Suprapubic skin (tissue), 4 donors: ENCODE results near the gene ILDR2. TPM values are rescaled to one million over a fixed set of nuclear protein-coding genes. Genes with fewer than 3 reads are reported as not detected.

Experiments
- DNase-seq, 2 donors: peaks; one replicate each; pipeline ENCODE4 v3.0.0-alpha.2; 2019; ENCODE audit warnings: low spot score in 2 of 2
- H3K27ac ChIP-seq: fragments of 200-600 bp; sonication (generic); one replicate; pipeline ENCODE4 v1.5.1; 2019
- H3K27me3 ChIP-seq: fragments of 200-600 bp; sonication (generic); one replicate; pipeline ENCODE4 v1.5.1; 2019
- H3K36me3 ChIP-seq: fragments of 200-600 bp; sonication (generic); one replicate; pipeline ENCODE4 v1.5.1; 2019
- H3K4me1 ChIP-seq: fragments of 200-600 bp; sonication (generic); one replicate; pipeline ENCODE4 v1.5.1; 2019
- H3K4me3 ChIP-seq: fragments of 200-600 bp; sonication (generic); one replicate; pipeline ENCODE4 v1.5.1; 2019; ENCODE audit warnings: mild to moderate bottlenecking
- H3K9me3 ChIP-seq: fragments of 200-600 bp; sonication (generic); one replicate; pipeline ENCODE4 v1.5.1; 2019
- EP300 ChIP-seq: sonication (generic); formaldehyde crosslinking; IDR thresholded peaks from one replicate; pipeline ENCODE4 v1.6.1; 2017; ENCODE audit warnings: antibody characterized with exemption
- POLR2A ChIP-seq, 2 donors: fragments of 450-650 bp; IDR thresholded peaks; one replicate each; pipeline ENCODE4 v1.6.1; 2017; ENCODE audit warnings: antibody characterized with exemption in 2 of 2, mild to moderate bottlenecking in 2 of 2, moderate library complexity in 2 of 2
- POLR2AphosphoS5 ChIP-seq, 3 donors: sonication (generic); formaldehyde crosslinking; IDR thresholded peaks; one replicate each; pipeline ENCODE4 v1.6.1; 2017; ENCODE audit warnings: antibody characterized with exemption in 3 of 3
- WGBS: methylation state at CpG from one replicate; pipeline ENCODE4 v1.1.5; 2018; 5-methylcytosine and 5-hydroxymethylcytosine counted together
- total RNA-seq, 4 donors: library from RNA; depleted of rRNA; stranded (reverse); fragments of >200 nt; gene quantifications; one replicate each; pipeline ENCODE4 v1.1.0, GENCODE V29; 2016
- TF ChIP-seq, protein P1 (sequence below), 2 donors: fragments of 200-600 bp in 1 of 2; fragments of 450-650 bp in 1 of 2; sonication (generic) in 1 of 2; IDR thresholded peaks; one replicate each; pipeline ENCODE4 v1.5.1; 2016 to 2019; ENCODE audit warnings: antibody characterized with exemption in 2 of 2, mild to moderate bottlenecking in 1 of 2, moderate library complexity in 1 of 2

ILDR2 gene
- total RNA-seq, 4 donors from 2014 or later, result 0.47 to 0.70 (median 0.48) TPM; not detected in 1

DNA sequence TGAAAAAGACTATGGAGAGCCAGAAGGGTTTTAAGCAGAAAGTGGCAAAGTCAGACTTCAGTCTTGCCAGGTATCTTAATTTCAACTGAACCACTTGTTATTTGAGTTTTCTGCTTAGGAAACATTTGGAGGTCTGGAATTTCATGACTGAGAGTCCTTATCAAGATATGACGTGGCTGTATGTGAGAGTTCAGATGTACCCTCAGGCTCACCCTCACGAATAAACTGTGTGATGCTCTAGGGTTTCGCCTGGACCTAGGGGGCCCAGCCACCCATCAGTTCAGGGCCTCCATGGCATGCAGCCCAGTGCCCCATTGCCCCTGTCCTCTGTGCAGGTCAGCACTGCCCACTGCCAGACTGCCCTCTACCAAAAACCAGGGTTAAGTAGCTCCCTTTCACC lies 68.7 kb downstream of the ILDR2 start:
- 66% methylated on average over 3 of the region's 3 CpGs for WGBS
- TF ChIP-seq POLR2AphosphoS5 (IDR thresholded peaks at IDR 0.05) (no peak), POLR2A (IDR thresholded peaks at IDR 0.05) (no peak), EP300 (no peak)
- TF ChIP-seq, protein P1, sequence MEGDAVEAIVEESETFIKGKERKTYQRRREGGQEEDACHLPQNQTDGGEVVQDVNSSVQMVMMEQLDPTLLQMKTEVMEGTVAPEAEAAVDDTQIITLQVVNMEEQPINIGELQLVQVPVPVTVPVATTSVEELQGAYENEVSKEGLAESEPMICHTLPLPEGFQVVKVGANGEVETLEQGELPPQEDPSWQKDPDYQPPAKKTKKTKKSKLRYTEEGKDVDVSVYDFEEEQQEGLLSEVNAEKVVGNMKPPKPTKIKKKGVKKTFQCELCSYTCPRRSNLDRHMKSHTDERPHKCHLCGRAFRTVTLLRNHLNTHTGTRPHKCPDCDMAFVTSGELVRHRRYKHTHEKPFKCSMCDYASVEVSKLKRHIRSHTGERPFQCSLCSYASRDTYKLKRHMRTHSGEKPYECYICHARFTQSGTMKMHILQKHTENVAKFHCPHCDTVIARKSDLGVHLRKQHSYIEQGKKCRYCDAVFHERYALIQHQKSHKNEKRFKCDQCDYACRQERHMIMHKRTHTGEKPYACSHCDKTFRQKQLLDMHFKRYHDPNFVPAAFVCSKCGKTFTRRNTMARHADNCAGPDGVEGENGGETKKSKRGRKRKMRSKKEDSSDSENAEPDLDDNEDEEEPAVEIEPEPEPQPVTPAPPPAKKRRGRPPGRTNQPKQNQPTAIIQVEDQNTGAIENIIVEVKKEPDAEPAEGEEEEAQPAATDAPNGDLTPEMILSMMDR (IDR thresholded peaks at IDR 0.05), result no peak
- Histone ChIP-seq H3K4me1 (no peaks in the 10 kb centered on the region), H3K27ac (no peak overlapping the region), H3K36me3 (no peaks in the 10 kb centered on the region), H3K27me3 (no peaks in the 10 kb centered on the region), H3K4me3 (no peak overlapping the region), H3K9me3 (no peaks in the 10 kb centered on the region)
- no peak for DNase-seq

DNA sequence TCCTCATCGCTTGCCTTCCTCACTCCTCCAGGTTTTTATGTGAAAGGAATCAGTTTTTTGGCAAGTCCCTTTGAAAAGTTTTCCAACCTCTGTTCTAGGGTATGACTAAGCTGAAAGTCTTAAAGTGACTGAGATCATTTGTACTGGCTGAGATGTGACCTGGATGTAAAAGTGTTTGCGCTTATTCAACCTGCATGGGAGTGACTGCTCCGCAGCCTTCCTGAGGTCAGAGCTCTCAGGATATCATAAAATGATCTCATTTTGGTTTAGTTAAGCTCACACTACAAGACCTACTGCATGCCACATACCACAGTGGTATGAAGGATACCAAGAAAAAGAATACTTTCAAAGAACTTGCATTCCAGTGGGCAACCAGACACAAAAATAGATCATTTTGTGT lies 69.4 kb downstream of the ILDR2 start:
- Histone ChIP-seq H3K4me3 (no peak overlapping the region), H3K9me3 (no peaks in the 10 kb centered on the region), H3K27ac (no peak overlapping the region), H3K4me1 (no peaks in the 10 kb centered on the region), H3K27me3 (no peaks in the 10 kb centered on the region), H3K36me3 (no peaks in the 10 kb centered on the region)
- TF ChIP-seq EP300 (no peak), POLR2A (IDR thresholded peaks at IDR 0.05) (no peak), POLR2AphosphoS5 (IDR thresholded peaks at IDR 0.05) (no peak)
- TF ChIP-seq, protein P1 (IDR thresholded peaks at IDR 0.05), result no peak
- 53% methylated on average over 3 of the region's 3 CpGs for WGBS
- DNase-seq, result no peak

DNA sequence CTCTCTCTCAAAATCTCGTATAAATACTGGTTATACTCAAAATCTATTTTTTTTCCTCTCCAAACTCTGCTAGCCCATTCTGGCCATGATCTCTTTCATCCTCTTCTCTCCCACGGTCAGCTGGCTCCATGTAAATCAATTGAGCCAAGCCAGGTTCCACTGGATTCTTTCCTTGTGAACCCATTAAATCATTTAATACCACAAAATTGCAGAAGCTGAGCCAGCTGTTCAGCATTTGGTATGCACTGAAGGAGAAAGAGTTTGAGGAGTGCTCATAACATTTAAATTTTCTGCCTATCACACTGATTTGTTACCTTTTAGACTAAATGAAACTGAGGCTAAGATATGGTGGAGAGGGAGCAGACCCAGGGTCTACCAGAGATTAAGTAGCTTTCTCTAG lies 70.2 kb downstream of the ILDR2 start:
- no peak for DNase-seq
- Histone ChIP-seq H3K27ac (no peak overlapping the region), H3K27me3 (no peaks in the 10 kb centered on the region), H3K36me3 (no peaks in the 10 kb centered on the region), H3K4me1 (no peaks in the 10 kb centered on the region), H3K4me3 (no peak overlapping the region), H3K9me3 (no peaks in the 10 kb centered on the region)
- TF ChIP-seq POLR2AphosphoS5 (IDR thresholded peaks at IDR 0.05) (no peak), EP300 (no peak)
- 54% methylated on average over 2 of the region's 2 CpGs for WGBS

DNA sequence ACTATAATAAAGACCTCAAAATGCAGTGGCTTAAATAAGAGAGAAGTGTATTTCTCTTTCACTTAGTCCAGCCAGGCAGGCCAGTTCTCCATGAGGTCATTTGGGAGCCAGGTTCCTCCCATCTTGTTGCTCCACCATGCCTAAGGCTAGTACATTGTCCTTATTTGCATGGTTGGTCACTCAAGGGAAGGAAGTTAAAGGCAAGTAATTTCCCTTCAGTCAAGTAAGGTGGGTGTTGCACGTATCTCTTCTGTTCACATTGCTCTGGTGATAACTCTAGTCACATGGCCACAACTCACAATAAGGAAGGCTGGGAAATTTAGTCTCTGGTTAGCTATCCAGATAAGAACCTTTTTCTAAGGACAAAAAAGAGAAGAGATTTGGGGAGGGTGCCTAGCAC lies 72.1 kb downstream of the ILDR2 start:
- WGBS, result 78% methylated on average over 1 of the region's 1 CpG
- Histone ChIP-seq H3K36me3 (no peaks in the 10 kb centered on the region), H3K4me3 (no peak overlapping the region), H3K9me3 (no peaks in the 10 kb centered on the region), H3K4me1 (no peaks in the 10 kb centered on the region), H3K27ac (no peak overlapping the region), H3K27me3 (no peaks in the 10 kb centered on the region)
- DNase-seq, result no peak
- TF ChIP-seq, protein P1 (IDR thresholded peaks at IDR 0.05), result no peak
- TF ChIP-seq POLR2A (IDR thresholded peaks at IDR 0.05), result no peak
- no peak for TF ChIP-seq EP300
- no peak for TF ChIP-seq POLR2AphosphoS5 (IDR thresholded peaks at IDR 0.05)

DNA sequence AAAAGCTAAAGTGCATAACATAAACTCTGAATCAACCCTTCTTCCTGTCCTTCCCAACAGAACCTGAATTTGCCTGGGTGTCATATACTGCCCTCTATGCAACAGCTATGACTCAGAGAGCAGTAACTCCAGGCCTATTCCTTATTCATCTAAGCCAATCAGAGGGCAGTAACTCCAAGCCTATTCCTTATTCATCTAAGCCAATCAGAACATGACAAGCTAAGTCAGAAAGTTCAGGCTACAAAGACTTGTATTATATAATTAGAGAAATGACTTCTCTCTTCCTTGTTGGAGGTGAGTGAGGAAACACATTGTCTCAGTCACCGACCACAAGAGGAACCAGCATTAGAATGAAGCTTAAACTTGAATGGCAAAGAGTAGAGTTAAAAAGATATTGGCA lies 73.1 kb downstream of the ILDR2 start:
- no peaks in the 10 kb centered on the region for H3K4me1 ChIP-seq
- no peak overlapping the region for H3K27ac ChIP-seq
- 94% methylated on average over 1 of the region's 1 CpG for WGBS
- H3K9me3 ChIP-seq, result no peaks in the 10 kb centered on the region
- no peaks in the 10 kb centered on the region for H3K36me3 ChIP-seq
- TF ChIP-seq POLR2AphosphoS5 (IDR thresholded peaks at IDR 0.05), result no peak
- TF ChIP-seq, protein P1 (IDR thresholded peaks at IDR 0.05), result no peak
- no peak for TF ChIP-seq EP300
- no peak for TF ChIP-seq POLR2A (IDR thresholded peaks at IDR 0.05)
- DNase-seq, result no peak
- no peak overlapping the region for H3K4me3 ChIP-seq
- no peaks in the 10 kb centered on the region for H3K27me3 ChIP-seq

DNA sequence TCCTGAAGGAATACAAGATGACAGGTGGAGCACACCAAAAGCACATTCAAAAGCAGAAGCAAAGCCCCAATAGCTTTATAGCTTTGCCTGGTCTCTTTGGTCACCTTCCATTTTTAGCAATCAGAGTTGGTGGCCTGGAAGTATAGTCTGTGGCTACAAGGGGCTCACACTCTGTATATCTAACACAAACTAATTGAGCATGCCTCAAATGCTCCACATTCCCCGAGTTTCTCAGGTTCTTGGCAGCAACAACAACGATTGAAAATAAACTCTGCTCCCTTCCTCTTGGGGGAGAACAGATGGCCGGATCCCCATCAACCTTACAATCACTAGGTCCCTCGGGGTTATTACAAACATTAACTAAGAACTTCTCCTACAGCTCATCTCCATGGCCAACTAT lies 74.4 kb downstream of the ILDR2 start:
- H3K36me3 ChIP-seq, result no peaks in the 10 kb centered on the region
- H3K27me3 ChIP-seq, result no peaks in the 10 kb centered on the region
- no peak for TF ChIP-seq EP300
- TF ChIP-seq POLR2AphosphoS5 (IDR thresholded peaks at IDR 0.05), result no peak
- TF ChIP-seq, protein P1 (IDR thresholded peaks at IDR 0.05), result no peak
- TF ChIP-seq POLR2A (IDR thresholded peaks at IDR 0.05), result no peak
- no peak overlapping the region for H3K4me3 ChIP-seq
- DNase-seq, result no peak
- H3K4me1 ChIP-seq, result no peaks in the 10 kb centered on the region
- H3K27ac ChIP-seq, result no peak overlapping the region
- no peaks in the 10 kb centered on the region for H3K9me3 ChIP-seq
- 47% methylated on average over 4 of the region's 4 CpGs for WGBS
